ENCODE results near the gene SPAG16.

- TF ChIP-seq, protein P1, sequence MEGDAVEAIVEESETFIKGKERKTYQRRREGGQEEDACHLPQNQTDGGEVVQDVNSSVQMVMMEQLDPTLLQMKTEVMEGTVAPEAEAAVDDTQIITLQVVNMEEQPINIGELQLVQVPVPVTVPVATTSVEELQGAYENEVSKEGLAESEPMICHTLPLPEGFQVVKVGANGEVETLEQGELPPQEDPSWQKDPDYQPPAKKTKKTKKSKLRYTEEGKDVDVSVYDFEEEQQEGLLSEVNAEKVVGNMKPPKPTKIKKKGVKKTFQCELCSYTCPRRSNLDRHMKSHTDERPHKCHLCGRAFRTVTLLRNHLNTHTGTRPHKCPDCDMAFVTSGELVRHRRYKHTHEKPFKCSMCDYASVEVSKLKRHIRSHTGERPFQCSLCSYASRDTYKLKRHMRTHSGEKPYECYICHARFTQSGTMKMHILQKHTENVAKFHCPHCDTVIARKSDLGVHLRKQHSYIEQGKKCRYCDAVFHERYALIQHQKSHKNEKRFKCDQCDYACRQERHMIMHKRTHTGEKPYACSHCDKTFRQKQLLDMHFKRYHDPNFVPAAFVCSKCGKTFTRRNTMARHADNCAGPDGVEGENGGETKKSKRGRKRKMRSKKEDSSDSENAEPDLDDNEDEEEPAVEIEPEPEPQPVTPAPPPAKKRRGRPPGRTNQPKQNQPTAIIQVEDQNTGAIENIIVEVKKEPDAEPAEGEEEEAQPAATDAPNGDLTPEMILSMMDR (IDR thresholded peaks at IDR 0.05), result no peak
- TF ChIP-seq POLR2AphosphoS5 (IDR thresholded peaks at IDR 0.05) (no peak), POLR2A (IDR thresholded peaks at IDR 0.05) (no peak)
These were observed 360.7 kb downstream of the SPAG16 start for GRCh38 chr2:213644926-213645325.

All from prostate gland (tissue), 2 donors.